ENCODE measurements around the gene LGR6.

Gene LGR6

DNA sequence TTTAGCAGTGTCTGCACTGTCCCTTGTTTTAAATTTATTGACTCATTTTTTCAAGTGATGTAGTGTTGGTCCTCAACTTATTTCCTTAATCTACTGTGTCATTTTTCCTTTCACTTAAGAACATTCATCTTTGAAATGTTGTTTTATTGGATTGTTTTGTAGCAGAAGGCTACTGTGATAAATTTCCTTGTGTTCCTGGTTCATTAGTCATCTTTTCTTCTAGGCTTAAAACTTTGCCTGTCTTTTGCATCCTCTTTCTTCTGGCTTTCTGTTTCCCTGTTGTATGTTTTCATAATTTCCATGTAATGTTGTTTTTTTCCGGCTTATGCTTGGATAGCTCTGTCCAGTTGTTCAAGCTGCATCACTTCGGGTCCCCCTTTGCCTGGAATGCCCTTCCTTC is 86.2 kb downstream of the LGR6 start:
- no peak overlapping the region for H3K27ac ChIP-seq (ENCODE audit: insufficient read depth, low read depth, low read length, poor library complexity, severe bottlenecking)
- WGBS, 2 experiments: 91 to 95% methylated on average over 2 of the region's 2 CpGs
- no peaks in the 10 kb centered on the region for H3K9me3 ChIP-seq (ENCODE audit: control insufficient read depth, low read length)
- H3K36me3 ChIP-seq (ENCODE audit: control insufficient read depth, insufficient read depth, low read length): no peaks in the 10 kb centered on the region
- H3K4me3 ChIP-seq (ENCODE audit: insufficient read depth, low read depth, low read length): no peak overlapping the region
- no peaks in the 10 kb centered on the region for H3K4me1 ChIP-seq (ENCODE audit: control insufficient read depth, insufficient read depth, low read length)
- H3K27me3 ChIP-seq (ENCODE audit: control insufficient read depth, insufficient read depth, low read length, poor library complexity, severe bottlenecking): no peaks in the 10 kb centered on the region

GRCh38 chr1:202280595-202280994 is 87.0 kb downstream of the LGR6 start:
- Histone ChIP-seq H3K27me3 (ENCODE audit: control insufficient read depth, insufficient read depth, low read length, poor library complexity, severe bottlenecking) (no peaks in the 10 kb centered on the region), H3K4me1 (ENCODE audit: control insufficient read depth, insufficient read depth, low read length) (no peaks in the 10 kb centered on the region)
- WGBS, 2 experiments: 55 to 59% methylated on average over 7 of the region's 7 CpGs

GRCh38 chr1:202281316-202282024 is 87.9 kb downstream of the LGR6 start:
- no peaks in the 10 kb centered on the region for H3K27me3 ChIP-seq (ENCODE audit: control insufficient read depth, insufficient read depth, low read length, poor library complexity, severe bottlenecking)
- H3K9me3 ChIP-seq (ENCODE audit: control insufficient read depth, low read length): no peaks in the 10 kb centered on the region
- no peak overlapping the region for H3K4me3 ChIP-seq (ENCODE audit: insufficient read depth, low read depth, low read length)
- no peaks in the 10 kb centered on the region for H3K4me1 ChIP-seq (ENCODE audit: control insufficient read depth, insufficient read depth, low read length)
- H3K36me3 ChIP-seq (ENCODE audit: control insufficient read depth, insufficient read depth, low read length): no peaks in the 10 kb centered on the region
- no peak overlapping the region for H3K27ac ChIP-seq (ENCODE audit: insufficient read depth, low read depth, low read length, poor library complexity, severe bottlenecking)
- 85 to 89% methylated on average over 5 of the region's 5 CpGs for WGBS, 2 experiments

More at GRCh38 chr1:202280595-202280994, 87.0 kb downstream of the LGR6 start:
- Histone ChIP-seq H3K27ac (ENCODE audit: insufficient read depth, low read depth, low read length, poor library complexity, severe bottlenecking) (no peak overlapping the region), H3K36me3 (ENCODE audit: control insufficient read depth, insufficient read depth, low read length) (no peaks in the 10 kb centered on the region), H3K4me3 (ENCODE audit: insufficient read depth, low read depth, low read length) (no peak overlapping the region), H3K9me3 (ENCODE audit: control insufficient read depth, low read length) (no peaks in the 10 kb centered on the region)

DNA sequence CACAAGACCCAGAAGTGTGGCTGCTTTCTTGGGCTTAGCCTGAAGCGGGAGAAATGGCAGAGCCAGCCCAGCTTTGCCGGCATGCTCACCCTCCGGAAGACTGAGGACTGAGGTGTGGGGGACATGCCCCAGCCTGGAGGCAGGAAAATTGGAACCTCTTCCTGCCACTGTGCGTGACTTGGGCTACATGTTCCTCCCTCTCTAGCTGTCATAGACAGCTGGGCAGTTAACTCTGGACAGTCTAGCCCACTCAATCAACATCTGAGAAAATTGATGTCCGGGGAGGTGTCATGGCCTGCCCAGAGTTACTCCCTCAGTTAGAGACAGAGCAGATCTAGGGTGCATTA is 88.4 kb downstream of the LGR6 start:
- 91 to 93% methylated on average over 5 of the region's 5 CpGs for WGBS, 2 experiments
- H3K4me3 ChIP-seq (ENCODE audit: insufficient read depth, low read depth, low read length): no peak overlapping the region
- H3K27me3 ChIP-seq (ENCODE audit: control insufficient read depth, insufficient read depth, low read length, poor library complexity, severe bottlenecking): no peaks in the 10 kb centered on the region
- no peaks in the 10 kb centered on the region for H3K4me1 ChIP-seq (ENCODE audit: control insufficient read depth, insufficient read depth, low read length)
- H3K9me3 ChIP-seq (ENCODE audit: control insufficient read depth, low read length): no peaks in the 10 kb centered on the region
- no peak overlapping the region for H3K27ac ChIP-seq (ENCODE audit: insufficient read depth, low read depth, low read length, poor library complexity, severe bottlenecking)
- H3K36me3 ChIP-seq (ENCODE audit: control insufficient read depth, insufficient read depth, low read length): no peaks in the 10 kb centered on the region

- Histone ChIP-seq H3K4me1 (ENCODE audit: control insufficient read depth, insufficient read depth, low read length) (no peaks in the 10 kb centered on the region), H3K4me3 (ENCODE audit: insufficient read depth, low read depth, low read length) (no peak overlapping the region), H3K9me3 (ENCODE audit: control insufficient read depth, low read length) (no peaks in the 10 kb centered on the region), H3K27me3 (ENCODE audit: control insufficient read depth, insufficient read depth, low read length, poor library complexity, severe bottlenecking) (no peaks in the 10 kb centered on the region), H3K27ac (ENCODE audit: insufficient read depth, low read depth, low read length, poor library complexity, severe bottlenecking) (no peak overlapping the region), H3K36me3 (ENCODE audit: control insufficient read depth, insufficient read depth, low read length) (no peaks in the 10 kb centered on the region)
- WGBS, 2 experiments: 92 to 94% methylated on average over 7 of the region's 7 CpGs
These were observed 89.1 kb downstream of the LGR6 start for GRCh38 chr1:202282596-202283283.

DNA sequence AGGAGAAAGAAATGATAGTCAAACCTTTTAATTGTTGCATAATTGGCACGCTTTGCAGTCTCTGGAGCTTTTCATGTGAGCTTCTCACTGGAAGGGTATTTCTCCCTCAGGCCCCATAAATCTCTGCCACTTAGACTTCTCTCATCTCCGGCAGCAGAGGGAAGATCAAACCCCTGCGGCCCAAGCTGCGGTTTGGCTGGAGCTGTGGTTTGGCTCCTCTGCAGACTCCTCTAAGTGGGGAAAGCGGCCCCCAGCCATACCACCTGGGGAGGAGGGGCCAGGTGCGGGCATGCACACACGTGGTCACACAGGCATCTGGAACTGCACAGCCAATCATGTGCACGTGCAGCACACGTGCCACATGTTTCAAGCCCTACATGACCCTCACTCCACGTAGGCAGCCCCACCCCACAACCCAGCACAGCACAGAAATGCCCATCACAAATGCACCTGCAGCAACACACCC is 89.8 kb downstream of the LGR6 start:
- Histone ChIP-seq H3K27me3 (ENCODE audit: control insufficient read depth, insufficient read depth, low read length, poor library complexity, severe bottlenecking) (no peaks in the 10 kb centered on the region), H3K36me3 (ENCODE audit: control insufficient read depth, insufficient read depth, low read length) (no peaks in the 10 kb centered on the region), H3K4me1 (ENCODE audit: control insufficient read depth, insufficient read depth, low read length) (no peaks in the 10 kb centered on the region), H3K4me3 (ENCODE audit: insufficient read depth, low read depth, low read length) (no peak overlapping the region), H3K9me3 (ENCODE audit: control insufficient read depth, low read length) (no peaks in the 10 kb centered on the region), H3K27ac (ENCODE audit: insufficient read depth, low read depth, low read length, poor library complexity, severe bottlenecking) (no peak overlapping the region)
- 86 to 88% methylated on average over 10 of the region's 10 CpGs for WGBS, 2 experiments

GRCh38 chr1:202283991-202284390 is 90.4 kb downstream of the LGR6 start:
- H3K4me3 ChIP-seq (ENCODE audit: insufficient read depth, low read depth, low read length): no peak overlapping the region
- H3K27ac ChIP-seq (ENCODE audit: insufficient read depth, low read depth, low read length, poor library complexity, severe bottlenecking): no peak overlapping the region
- no peaks in the 10 kb centered on the region for H3K9me3 ChIP-seq (ENCODE audit: control insufficient read depth, low read length)
- 91% methylated on average over 4 of the region's 4 CpGs for WGBS, 2 experiments
- no peaks in the 10 kb centered on the region for H3K4me1 ChIP-seq (ENCODE audit: control insufficient read depth, insufficient read depth, low read length)
- no peaks in the 10 kb centered on the region for H3K36me3 ChIP-seq (ENCODE audit: control insufficient read depth, insufficient read depth, low read length)
- H3K27me3 ChIP-seq (ENCODE audit: control insufficient read depth, insufficient read depth, low read length, poor library complexity, severe bottlenecking): no peaks in the 10 kb centered on the region

DNA sequence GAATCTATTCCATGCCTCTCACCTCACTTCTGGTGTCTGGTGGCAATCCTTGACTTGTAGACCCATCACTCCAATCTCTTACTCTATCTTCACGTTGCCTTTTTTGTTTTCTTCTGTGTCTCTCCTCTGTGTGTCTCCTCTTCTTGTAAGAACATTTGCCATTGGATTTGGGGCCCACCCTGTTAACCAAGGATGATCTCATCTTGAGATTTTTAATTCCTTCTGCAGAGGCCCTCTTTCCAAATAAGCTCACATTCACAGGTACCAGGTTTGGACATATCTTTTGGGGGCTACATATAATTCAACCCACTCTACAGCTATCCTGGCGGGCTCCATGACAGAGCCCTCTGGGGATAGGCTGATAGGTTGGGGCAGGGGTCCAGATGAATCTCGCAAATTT is 92.3 kb downstream of the LGR6 start:
- no peak overlapping the region for H3K27ac ChIP-seq (ENCODE audit: insufficient read depth, low read depth, low read length, poor library complexity, severe bottlenecking)
- H3K4me1 ChIP-seq (ENCODE audit: control insufficient read depth, insufficient read depth, low read length): no peaks in the 10 kb centered on the region
- 91 to 93% methylated on average over 3 of the region's 3 CpGs for WGBS, 2 experiments
- no peaks in the 10 kb centered on the region for H3K27me3 ChIP-seq (ENCODE audit: control insufficient read depth, insufficient read depth, low read length, poor library complexity, severe bottlenecking)
- no peaks in the 10 kb centered on the region for H3K36me3 ChIP-seq (ENCODE audit: control insufficient read depth, insufficient read depth, low read length)
- no peaks in the 10 kb centered on the region for H3K9me3 ChIP-seq (ENCODE audit: control insufficient read depth, low read length)
- no peak overlapping the region for H3K4me3 ChIP-seq (ENCODE audit: insufficient read depth, low read depth, low read length)

GRCh38 chr1:202286622-202287097 is 93.1 kb downstream of the LGR6 start:
- Histone ChIP-seq H3K4me1 (ENCODE audit: control insufficient read depth, insufficient read depth, low read length) (no peaks in the 10 kb centered on the region), H3K4me3 (ENCODE audit: insufficient read depth, low read depth, low read length) (no peak overlapping the region), H3K36me3 (ENCODE audit: control insufficient read depth, insufficient read depth, low read length) (no peaks in the 10 kb centered on the region), H3K27ac (ENCODE audit: insufficient read depth, low read depth, low read length, poor library complexity, severe bottlenecking) (no peak overlapping the region), H3K27me3 (ENCODE audit: control insufficient read depth, insufficient read depth, low read length, poor library complexity, severe bottlenecking) (no peaks in the 10 kb centered on the region), H3K9me3 (ENCODE audit: control insufficient read depth, low read length) (no peaks in the 10 kb centered on the region)
- 81 to 84% methylated on average over 6 of the region's 6 CpGs for WGBS, 2 experiments

GRCh38 chr1:202287196-202287595 is 93.6 kb downstream of the LGR6 start:
- WGBS, 2 experiments: 90 to 97% methylated on average over 1 of the region's 1 CpG
- H3K4me1 ChIP-seq (ENCODE audit: control insufficient read depth, insufficient read depth, low read length): no peaks in the 10 kb centered on the region
- no peak overlapping the region for H3K4me3 ChIP-seq (ENCODE audit: insufficient read depth, low read depth, low read length)
- H3K27ac ChIP-seq (ENCODE audit: insufficient read depth, low read depth, low read length, poor library complexity, severe bottlenecking): no peak overlapping the region
- no peaks in the 10 kb centered on the region for H3K9me3 ChIP-seq (ENCODE audit: control insufficient read depth, low read length)
- H3K27me3 ChIP-seq (ENCODE audit: control insufficient read depth, insufficient read depth, low read length, poor library complexity, severe bottlenecking): no peaks in the 10 kb centered on the region
- H3K36me3 ChIP-seq (ENCODE audit: control insufficient read depth, insufficient read depth, low read length): no peaks in the 10 kb centered on the region
